Measurements from ENCODE around the gene RHBG.

Gene RHBG

DNA sequence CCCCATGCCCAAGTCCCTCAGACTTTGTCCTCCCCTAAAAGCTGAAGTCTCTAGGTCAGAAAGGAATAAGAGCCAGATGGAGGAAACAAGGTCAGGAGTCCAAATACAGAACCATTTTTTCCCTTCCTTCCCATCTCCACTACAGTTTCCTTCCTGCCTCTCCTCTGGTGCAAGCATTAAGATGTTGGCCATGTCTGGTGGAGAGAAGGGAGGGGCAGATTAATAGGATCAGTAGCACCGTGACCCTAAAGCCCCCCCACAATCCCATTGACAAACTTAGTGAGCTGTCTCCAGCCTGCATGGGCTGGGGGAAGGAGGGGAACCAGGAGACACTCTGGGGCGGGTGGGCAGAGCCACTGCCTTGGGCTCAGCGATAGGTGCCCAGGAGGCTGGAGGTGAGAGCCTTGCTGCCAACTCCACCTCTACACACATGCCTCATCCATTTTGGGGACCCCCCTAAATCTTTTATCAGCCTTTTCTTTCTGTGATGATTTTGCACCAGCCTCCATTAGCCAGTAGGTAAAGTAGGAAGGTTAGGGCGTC, 59.8 kb downstream of the RHBG start:
- no peak for DNase-seq

- DNase-seq = no peak
Measured at GRCh38 chr1:156429313-156430060, 60.5 kb downstream of the RHBG start.

- no peak for DNase-seq
Measured at GRCh38 chr1:156430303-156430702, 61.3 kb downstream of the RHBG start.

- no peak for DNase-seq
Measured at GRCh38 chr1:156430866-156431265, 61.9 kb downstream of the RHBG start.

DNA sequence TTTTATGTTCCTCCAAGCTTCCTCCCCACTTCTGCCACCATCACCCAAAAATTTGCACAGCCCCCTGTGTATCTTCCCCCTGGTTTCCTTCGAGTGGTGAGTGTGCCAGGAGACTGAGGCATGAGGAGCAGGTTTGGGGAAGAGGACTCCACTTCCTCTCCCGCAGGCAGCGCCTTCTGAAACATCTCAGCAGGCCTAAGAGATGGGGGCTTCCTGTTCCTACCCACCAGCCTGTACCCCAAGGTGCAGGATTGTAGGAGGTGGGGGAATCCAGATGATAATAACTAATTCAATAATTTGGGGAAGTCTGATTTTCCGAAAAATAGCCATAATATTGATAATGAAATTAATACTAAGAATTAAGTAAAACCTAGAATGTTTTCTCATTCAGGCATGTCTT, 62.4 kb downstream of the RHBG start:
- no peak for DNase-seq

DNA sequence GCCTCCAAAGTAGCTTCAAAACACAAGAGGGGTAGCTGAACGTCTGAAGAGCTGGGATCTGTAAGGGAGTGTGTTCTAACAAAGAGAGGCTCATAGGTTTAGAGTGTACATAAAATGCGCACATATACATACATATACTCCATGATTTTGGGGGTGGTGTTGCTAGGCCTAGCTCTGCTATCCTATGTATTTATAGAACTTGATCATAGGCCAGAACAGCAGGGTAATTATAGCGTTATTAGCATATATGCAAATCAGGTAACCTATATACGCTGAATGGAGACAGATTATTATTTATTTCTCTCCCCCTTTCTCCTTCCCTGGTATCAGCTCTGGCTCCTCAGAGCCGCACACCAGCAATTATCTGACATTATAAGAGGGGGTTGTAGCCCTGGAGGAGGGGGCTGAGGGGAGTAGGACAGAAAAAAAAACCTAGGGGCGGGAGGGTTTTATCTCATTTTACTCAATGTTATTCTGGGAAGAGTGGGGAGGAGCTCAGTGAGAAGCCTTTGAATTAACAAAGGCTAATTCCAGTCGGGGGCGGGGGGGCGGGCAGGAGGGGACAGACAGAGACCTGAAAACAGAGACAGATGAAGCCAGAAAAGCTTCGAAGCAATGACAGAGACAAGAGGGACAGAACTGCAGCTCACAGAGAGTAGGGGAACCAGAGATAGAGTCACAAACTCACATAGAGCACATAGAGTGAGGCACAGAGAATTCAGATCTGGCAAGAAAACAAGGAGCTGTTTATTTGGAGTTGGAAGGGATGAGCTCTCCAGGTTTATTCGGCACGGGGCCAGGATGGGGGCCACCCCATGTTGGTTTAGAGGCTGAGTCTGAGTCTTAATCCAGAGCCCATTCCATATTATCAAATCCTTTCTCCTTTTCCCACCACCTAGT, 63.0 kb downstream of the RHBG start:
- no peak for DNase-seq

GRCh38 chr1:156432669-156433018, 63.6 kb downstream of the RHBG start:
- DNase-seq = no peak

DNA sequence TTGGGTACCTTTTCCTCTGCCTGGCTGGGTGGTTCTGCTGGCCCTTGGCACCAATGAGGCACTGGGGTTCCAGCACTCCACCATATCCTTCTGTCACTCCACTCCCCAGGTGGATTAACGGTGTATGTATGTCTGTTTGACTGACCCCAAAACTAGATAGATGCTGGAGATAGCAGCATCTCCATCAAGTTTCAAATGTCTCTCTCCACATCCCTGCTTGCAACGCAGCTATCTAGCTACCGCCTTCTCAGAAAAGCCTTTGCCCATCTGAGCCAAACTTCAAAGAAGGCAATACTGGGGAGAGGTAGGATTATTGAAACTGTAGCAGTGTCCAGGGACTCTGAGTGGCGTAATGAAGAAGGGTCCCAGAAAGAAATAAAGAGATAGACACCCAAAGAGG, 64.0 kb downstream of the RHBG start:
- DNase-seq = no peak

GRCh38 chr1:156433602-156434001, 64.6 kb downstream of the RHBG start:
- no peak for DNase-seq

All from activated CD4-positive, CD25-positive, alpha-beta regulatory T cell treated with anti-CD3 and anti-CD28 coated beads, Interleukin-2, amount 50 U/mL, for 72 hours (primary cell).